MM.1S (cell line): ENCODE data around the gene FBP2.
"Not testable (repeated sequence)": the region's sequence is repeated elsewhere in the genome, so short reads cannot be mapped to it uniquely, and the experiment has no call there.

ENCODE experiments used
- CTCF ChIP-seq: fragments of 300-600 bp; sonication (generic); IDR thresholded peaks from 2 replicates; pipeline ENCODE4 v1.5.1; 2016; ENCODE audit warnings: antibody characterized with exemption, low read length, mixed read lengths
- EZH2 ChIP-seq: fragments of 300-600 bp; sonication (generic); optimal IDR thresholded peaks from 2 replicates; pipeline ENCODE3; 2017; ENCODE audit warnings: low read depth, mild to moderate bottlenecking, antibody characterized with exemption, low read length, mixed read lengths

- TF ChIP-seq CTCF, EZH2: not testable (repeated sequence)
Measured at GRCh38 chr9:94564279-94564678, 29.3 kb downstream of the FBP2 start.
